ENCODE measurements around the gene CDC42BPB. TPM values are rescaled to one million over a fixed set of nuclear protein-coding genes. Genes with fewer than 3 reads are reported as not detected.

The CDC42BPB gene
- total RNA-seq, 1 donor from 2014 or later: 1.6 TPM

DNA sequence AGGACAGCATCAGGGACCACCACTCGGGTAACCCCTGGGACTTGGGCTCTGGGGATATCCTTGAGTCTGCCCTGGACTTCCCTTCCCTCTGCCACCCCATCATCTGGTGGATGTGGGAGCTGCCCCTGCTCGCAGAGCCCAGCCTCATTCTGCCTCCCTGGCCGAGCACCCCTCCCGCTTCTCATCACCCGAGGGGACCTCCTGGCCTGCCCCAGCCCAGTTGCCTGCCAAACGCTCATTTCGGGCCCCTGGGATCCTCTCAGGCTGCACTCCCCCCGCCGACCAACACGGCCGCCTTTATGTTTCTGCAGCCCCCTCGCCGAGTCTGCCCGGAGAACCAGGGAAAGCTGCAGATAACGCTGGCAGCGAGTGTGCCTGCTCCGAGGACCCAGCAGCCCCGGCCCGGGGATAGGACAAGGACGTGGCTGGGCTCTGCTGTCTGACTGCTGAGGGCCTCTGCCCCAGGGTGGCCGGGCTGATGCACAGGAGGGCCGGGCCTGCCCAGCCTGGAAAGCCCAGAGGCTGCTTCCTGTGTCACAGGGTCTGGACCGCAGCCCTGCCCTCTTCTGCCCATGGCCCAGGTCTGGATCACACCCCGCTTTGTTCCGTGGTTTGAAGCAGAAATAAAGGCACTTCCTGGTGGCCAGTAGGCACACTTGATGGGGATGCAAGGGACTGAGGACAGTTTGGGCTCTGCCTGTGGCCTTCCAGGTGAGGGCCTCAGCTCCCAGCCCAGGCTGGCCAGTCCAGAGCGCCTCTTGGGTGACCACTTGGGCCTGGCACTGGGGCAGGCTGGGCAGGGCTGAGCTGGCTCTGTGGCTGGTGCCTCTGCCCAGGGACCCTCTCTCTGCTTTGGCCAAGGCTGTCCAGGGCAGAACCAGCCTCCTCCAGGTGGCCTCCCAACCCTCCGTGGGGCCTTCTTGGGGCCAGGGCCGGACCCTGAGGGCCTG is 32.3 kb upstream of the CDC42BPB start:
- Mint-ChIP-seq H3K4me3 (no peak overlapping the region), H3K27me3 (ENCODE audit: insufficient read depth) (no peaks in the 10 kb centered on the region), H3K36me3 (ENCODE audit: low read depth) (no peaks in the 10 kb centered on the region), H3K27ac (no peak overlapping the region), H3K9me3 (no peaks in the 10 kb centered on the region), H3K4me1 (ENCODE audit: low read depth) (no peaks in the 10 kb centered on the region)
- intact Hi-C loops (cut with micrococcal nuclease): no loop called here
- no peak for DNase-seq (ENCODE audit: low spot score)

- Mint-ChIP-seq H3K27ac (no peak overlapping the region), H3K9me3 (no peaks in the 10 kb centered on the region), H3K36me3 (ENCODE audit: low read depth) (no peaks in the 10 kb centered on the region), H3K4me1 (ENCODE audit: low read depth) (no peaks in the 10 kb centered on the region), H3K27me3 (ENCODE audit: insufficient read depth) (no peaks in the 10 kb centered on the region), H3K4me3 (no peak overlapping the region)
- DNase-seq (ENCODE audit: low spot score): no peak
- intact Hi-C loops (cut with micrococcal nuclease): no loop called here
Observed at GRCh38 chr14:103088921-103089320, 31.6 kb upstream of the CDC42BPB start.

DNA sequence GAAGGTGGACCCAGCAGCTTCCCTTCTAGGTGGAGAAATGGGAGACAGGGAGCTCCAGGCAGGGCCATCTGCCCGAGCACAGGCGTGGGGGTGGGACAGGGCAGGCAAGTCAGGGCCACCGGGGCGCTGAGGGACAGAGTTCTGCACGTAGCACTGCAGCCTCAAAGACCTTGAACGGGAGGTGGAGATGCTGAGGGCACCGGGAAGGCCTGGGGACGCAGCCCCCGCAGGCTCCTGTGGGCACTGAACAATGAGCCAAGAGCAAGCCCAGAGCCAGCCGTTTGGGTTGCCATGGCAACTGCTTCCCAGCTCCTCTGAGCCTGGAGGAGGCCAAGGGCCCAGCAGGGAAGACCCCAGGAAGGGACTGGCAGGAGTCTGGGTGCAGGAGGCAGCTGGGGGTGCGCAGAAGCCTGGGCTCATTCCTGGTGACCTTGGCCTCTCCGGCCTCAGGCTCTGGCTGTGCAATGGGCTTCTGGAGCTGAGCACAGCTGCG is 30.0 kb upstream of the CDC42BPB start:
- no peaks in the 10 kb centered on the region for H3K36me3 Mint-ChIP-seq (ENCODE audit: low read depth)
- intact Hi-C loops (cut with micrococcal nuclease): no loop called here
- no peak overlapping the region for H3K27ac Mint-ChIP-seq
- no peak overlapping the region for H3K4me3 Mint-ChIP-seq
- no peaks in the 10 kb centered on the region for H3K27me3 Mint-ChIP-seq (ENCODE audit: insufficient read depth)
- no peaks in the 10 kb centered on the region for H3K9me3 Mint-ChIP-seq
- H3K4me1 Mint-ChIP-seq (ENCODE audit: low read depth): no peaks in the 10 kb centered on the region
- DNase-seq (ENCODE audit: low spot score): no peak

DNA sequence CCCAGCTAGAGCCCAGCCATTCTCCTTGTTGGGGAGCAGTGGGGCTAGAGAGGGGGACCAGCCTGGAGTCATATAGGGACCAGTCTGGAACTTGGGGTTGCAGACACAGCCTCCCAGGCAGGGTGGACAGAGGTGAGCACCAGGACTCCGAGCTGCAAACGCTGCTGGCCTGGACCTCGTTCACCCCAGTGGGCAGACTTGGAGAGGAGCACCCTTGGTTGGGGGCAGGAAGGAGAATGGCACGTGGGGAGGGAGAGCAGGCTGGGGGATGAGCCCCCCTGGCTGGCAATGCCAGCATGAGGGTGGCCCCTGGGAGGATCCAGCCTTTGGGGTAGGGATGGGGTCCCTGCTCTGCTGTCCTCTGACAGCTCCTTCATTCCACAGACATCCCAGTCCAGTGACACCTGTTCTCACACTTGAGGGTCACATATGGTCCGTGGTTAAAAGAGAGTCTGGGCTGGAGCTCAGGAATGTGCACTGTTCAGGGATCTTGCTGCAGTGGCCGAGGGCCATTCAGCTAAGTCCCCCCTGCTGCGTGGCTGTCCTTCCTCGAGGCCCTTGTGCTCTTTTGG is 29.5 kb upstream of the CDC42BPB start:
- no peak for DNase-seq (ENCODE audit: low spot score)
- Mint-ChIP-seq H3K9me3 (no peaks in the 10 kb centered on the region), H3K4me3 (no peak overlapping the region), H3K27me3 (ENCODE audit: insufficient read depth) (no peaks in the 10 kb centered on the region), H3K4me1 (ENCODE audit: low read depth) (no peaks in the 10 kb centered on the region), H3K27ac (no peak overlapping the region), H3K36me3 (ENCODE audit: low read depth) (no peaks in the 10 kb centered on the region)
- intact Hi-C loops (cut with micrococcal nuclease): no loop called here

GRCh38 chr14:103085106-103086091 is 28.1 kb upstream of the CDC42BPB start:
- DNase-seq (ENCODE audit: low spot score): no peak
- Mint-ChIP-seq H3K4me3 (no peak overlapping the region), H3K27ac (no peak overlapping the region), H3K4me1 (ENCODE audit: low read depth) (no peaks in the 10 kb centered on the region), H3K9me3 (no peaks in the 10 kb centered on the region), H3K36me3 (ENCODE audit: low read depth) (no peaks in the 10 kb centered on the region), H3K27me3 (ENCODE audit: insufficient read depth) (no peaks in the 10 kb centered on the region)
- intact Hi-C loops (cut with micrococcal nuclease): no loop called here

DNA sequence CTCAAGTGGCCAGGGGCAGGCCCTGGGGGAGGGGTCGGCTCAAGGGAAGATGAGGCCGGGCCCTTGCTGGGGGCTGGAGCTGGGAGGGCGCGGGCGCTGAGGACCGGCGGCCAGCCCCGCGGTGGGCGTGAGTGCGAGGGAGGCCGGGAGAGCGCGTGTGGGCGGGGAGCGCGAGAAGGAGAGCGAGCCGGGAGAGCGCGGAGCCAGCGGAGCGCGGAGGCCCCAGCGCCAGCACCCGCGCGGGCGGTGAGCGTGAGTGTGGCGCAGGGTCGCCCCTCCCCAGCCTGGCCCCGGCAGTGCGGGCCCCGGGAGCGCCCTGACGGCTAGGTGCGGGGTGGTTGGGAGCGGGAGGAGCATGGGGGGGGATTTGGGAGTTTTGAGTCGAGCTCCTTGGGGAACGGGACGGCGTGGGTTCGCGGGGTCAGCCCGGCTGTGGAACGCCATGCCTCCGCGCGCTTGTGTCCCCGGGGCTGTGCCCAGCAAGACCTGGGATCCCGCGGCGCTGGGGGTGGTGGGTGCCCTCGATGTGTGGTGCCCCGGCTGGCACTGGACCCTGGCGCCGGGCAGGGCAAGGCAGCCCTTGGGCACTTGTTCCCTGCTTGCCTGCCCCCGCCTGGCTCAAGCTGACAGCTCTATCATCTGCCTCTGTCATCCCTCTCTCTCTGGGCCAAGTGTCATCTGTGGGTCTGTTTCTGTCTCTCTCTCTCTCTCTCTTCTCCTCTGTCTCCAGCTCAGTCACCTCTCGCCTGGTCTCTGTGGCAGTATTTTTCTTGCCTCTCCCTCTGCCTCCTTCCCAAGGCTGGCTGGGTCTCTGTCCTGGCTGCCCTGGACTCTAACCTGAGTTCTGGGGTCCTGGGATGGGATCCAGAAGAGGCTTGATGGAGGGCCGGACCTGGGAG is 26.9 kb upstream of the CDC42BPB start, which contains the start of gene LBHD2:
LBHD2 (plus strand) TSS at position 190 of the 899 bp plus-strand sequence. CDS start 1,803 bp downstream, outside the sequence.
- H3K27me3 Mint-ChIP-seq (ENCODE audit: insufficient read depth): no peaks in the 10 kb centered on the region
- DNase-seq (ENCODE audit: low spot score): no peak
- H3K27ac Mint-ChIP-seq: no peak within 1 kb of the TSS
- no peaks in the 10 kb centered on the region for H3K36me3 Mint-ChIP-seq (ENCODE audit: low read depth)
- H3K4me1 Mint-ChIP-seq (ENCODE audit: low read depth): no peaks in the 10 kb centered on the region
- no peaks in the 10 kb centered on the region for H3K9me3 Mint-ChIP-seq
- no peak within 1 kb of the TSS for H3K4me3 Mint-ChIP-seq
- intact Hi-C loops (cut with micrococcal nuclease): no loop called here

DNA sequence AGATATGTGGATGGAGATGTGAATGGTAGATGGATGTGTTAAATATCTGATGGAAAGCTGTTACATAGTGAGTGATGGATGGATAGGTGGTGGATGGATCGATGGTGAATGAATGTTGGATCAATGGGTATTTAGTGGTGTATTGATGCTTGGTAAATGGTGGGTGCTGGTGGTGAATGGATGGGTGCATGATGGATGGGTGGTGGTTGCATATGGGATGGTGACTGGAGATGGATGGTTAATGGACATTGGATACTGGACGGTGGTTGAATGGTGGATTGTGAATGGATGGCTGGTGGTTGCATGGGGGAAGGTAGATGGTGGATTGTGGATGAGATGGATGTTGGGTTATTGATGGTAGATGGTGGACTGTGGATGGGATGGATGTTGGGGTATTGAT is 24.6 kb upstream of the CDC42BPB start:
- no peak for DNase-seq (ENCODE audit: low spot score)
- Mint-ChIP-seq H3K4me3 (no peak overlapping the region), H3K27ac (no peak overlapping the region), H3K9me3 (no peaks in the 10 kb centered on the region), H3K27me3 (ENCODE audit: insufficient read depth) (no peaks in the 10 kb centered on the region), H3K4me1 (ENCODE audit: low read depth) (no peaks in the 10 kb centered on the region), H3K36me3 (ENCODE audit: low read depth) (no peaks in the 10 kb centered on the region)
- intact Hi-C loops (cut with micrococcal nuclease): no loop called here

GRCh38 chr14:103078860-103079587 is 21.7 kb upstream of the CDC42BPB start:
- no peaks in the 10 kb centered on the region for H3K9me3 Mint-ChIP-seq
- no peak for DNase-seq (ENCODE audit: low spot score)
- H3K4me3 Mint-ChIP-seq: no peak overlapping the region
- peaks cover 7% of the 10 kb centered on the region for H3K27me3 Mint-ChIP-seq (ENCODE audit: insufficient read depth)
- intact Hi-C loops (cut with micrococcal nuclease): loop anchor here (1.0 to 10.0 kb wide), 3 partner anchors 213 to 554 kb away; partner anchors contain the start of genes BAG5 and COA8
- no peak overlapping the region for H3K27ac Mint-ChIP-seq
- no peaks in the 10 kb centered on the region for H3K36me3 Mint-ChIP-seq (ENCODE audit: low read depth)
- no peaks in the 10 kb centered on the region for H3K4me1 Mint-ChIP-seq (ENCODE audit: low read depth)

- no peaks in the 10 kb centered on the region for H3K36me3 Mint-ChIP-seq (ENCODE audit: low read depth)
- H3K9me3 Mint-ChIP-seq: no peaks in the 10 kb centered on the region
- no peak overlapping the region for H3K27ac Mint-ChIP-seq
- intact Hi-C loops (cut with micrococcal nuclease): loop anchor here (1.0 to 10.0 kb wide), 3 partner anchors 214 to 554 kb away; partner anchors contain the start of genes BAG5 and COA8
- no peaks in the 10 kb centered on the region for H3K4me1 Mint-ChIP-seq (ENCODE audit: low read depth)
- no peak overlapping the region for H3K4me3 Mint-ChIP-seq
- H3K27me3 Mint-ChIP-seq (ENCODE audit: insufficient read depth): peaks cover 7% of the 10 kb centered on the region
- peak; percentile 54 for DNase-seq (ENCODE audit: low spot score)
Observed at GRCh38 chr14:103078420-103078749, 21.0 kb upstream of the CDC42BPB start.

- Mint-ChIP-seq H3K4me3 (no peak overlapping the region), H3K4me1 (ENCODE audit: low read depth) (no peaks in the 10 kb centered on the region), H3K27me3 (ENCODE audit: insufficient read depth) (peaks cover 7% of the 10 kb centered on the region), H3K27ac (no peak overlapping the region), H3K9me3 (no peaks in the 10 kb centered on the region), H3K36me3 (ENCODE audit: low read depth) (no peaks in the 10 kb centered on the region)
- no peak for DNase-seq (ENCODE audit: low spot score)
- intact Hi-C loops (cut with micrococcal nuclease): loop anchor here (1.0 to 10.0 kb wide), 5 partner anchors 16 to 550 kb away; partner anchors contain the start of genes BAG5, COA8 and RCOR1
Observed at GRCh38 chr14:103074729-103075367, 17.5 kb upstream of the CDC42BPB start.
